GM12801 (cell line): Measurements from ENCODE around the gene STRIT1.

Source experiments
- TF ChIP-seq, protein P1 (sequence below): IDR thresholded peaks from one replicate; pipeline ENCODE4 v1.5.1; 2011; ENCODE audit warnings: control low read depth; ENCODE audit not compliant: insufficient read length; ENCODE audit errors: extremely low read depth

Gene STRIT1

DNA sequence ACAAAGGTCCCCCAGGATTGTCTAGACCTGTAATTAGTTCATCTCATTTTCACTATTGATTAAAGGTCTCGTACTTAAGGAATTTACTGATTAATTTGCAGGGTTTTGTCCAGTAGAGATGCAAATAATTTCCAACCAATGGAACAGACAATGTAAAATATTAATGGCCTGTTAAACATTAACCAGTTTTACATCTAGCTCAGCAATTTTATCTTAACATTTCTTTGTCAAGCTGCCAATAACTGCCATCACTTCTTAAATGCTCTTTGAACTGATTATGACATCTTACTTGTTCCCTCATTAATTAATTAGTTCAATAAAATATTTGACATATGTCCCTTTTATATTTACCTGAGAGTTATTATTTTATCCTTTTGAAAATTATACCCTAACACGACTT lies 9.4 kb upstream of the STRIT1 start:
- TF ChIP-seq, protein P1, sequence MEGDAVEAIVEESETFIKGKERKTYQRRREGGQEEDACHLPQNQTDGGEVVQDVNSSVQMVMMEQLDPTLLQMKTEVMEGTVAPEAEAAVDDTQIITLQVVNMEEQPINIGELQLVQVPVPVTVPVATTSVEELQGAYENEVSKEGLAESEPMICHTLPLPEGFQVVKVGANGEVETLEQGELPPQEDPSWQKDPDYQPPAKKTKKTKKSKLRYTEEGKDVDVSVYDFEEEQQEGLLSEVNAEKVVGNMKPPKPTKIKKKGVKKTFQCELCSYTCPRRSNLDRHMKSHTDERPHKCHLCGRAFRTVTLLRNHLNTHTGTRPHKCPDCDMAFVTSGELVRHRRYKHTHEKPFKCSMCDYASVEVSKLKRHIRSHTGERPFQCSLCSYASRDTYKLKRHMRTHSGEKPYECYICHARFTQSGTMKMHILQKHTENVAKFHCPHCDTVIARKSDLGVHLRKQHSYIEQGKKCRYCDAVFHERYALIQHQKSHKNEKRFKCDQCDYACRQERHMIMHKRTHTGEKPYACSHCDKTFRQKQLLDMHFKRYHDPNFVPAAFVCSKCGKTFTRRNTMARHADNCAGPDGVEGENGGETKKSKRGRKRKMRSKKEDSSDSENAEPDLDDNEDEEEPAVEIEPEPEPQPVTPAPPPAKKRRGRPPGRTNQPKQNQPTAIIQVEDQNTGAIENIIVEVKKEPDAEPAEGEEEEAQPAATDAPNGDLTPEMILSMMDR: no peak

DNA sequence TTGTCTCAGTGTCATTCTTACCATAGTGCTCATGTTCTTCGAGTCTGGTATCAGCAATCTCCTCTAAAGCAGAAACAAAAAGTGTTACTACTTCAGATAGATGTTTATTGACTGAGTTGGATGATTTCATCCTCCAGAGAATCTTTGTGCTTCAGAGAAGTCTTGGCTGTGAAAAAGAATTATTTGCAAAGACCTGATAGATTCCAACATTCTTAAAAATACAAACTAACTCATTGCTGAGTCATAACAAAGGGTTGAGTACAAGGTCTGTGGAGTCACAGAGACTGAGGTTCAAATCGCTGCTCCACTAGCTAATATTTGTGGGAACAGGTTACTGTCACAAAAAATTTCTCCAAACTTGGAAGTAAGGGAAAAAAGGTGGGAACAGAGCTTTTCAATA lies 9.0 kb upstream of the STRIT1 start:
- TF ChIP-seq, protein P1: no peak

DNA sequence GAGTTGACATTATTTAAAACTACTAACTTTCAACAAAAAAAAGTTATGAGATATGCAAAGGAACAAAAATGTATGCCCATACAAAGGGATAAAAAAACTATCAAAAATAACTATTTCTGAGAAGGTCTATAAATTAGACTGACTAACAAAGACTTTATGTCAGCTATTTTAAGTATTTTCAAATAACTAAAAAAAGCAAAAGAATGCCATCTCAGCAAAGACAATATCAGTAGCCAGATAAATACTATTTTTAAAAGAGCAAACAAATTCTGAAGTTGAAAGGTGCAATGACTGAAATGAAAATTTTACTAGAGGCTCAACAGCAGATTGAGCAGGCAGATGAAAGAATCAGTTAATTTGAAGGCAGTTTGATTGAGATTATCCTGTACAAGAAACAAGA lies 3.6 kb upstream of the STRIT1 start:
- TF ChIP-seq, protein P1: no peak

DNA sequence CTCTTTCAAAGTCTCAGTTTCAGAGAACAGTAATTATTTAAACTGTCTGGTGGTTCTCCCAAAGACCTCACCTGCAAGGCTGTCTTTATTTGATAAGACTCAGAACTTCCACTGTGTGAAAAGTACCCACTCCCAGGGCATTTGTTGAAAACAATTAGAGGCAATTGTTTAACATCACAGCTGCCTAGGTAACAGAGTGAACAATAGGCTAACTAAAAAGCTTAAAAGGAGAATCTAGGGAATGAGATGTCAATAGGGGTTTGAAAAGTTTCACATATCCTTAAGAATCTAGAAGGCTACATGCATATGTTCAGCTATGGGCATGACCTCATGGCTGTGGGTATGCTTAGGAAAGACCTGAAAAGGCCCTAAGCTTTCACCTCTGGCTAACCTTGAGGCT lies 2.9 kb upstream of the STRIT1 start:
- TF ChIP-seq, protein P1: no peak

DNA sequence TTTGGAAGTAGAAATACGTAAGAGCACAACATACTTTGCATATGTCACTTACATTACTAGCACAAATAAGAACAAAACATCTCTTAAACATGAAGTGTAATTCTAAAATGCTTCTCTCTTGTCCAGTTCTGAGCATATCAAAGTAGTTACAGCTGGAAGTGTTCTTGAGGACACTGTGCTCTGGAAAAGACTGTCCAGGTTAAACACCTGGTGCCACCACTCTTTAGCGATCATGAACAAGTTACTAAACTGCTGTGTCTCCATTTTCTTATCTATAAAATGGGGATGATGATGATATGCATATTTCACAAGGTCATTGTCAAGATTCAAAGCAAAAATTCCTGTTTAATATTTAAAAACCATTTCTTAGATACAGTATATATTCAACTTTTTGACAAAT lies 790 bp downstream of the STRIT1 start:
- TF ChIP-seq, protein P1: no peak

DNA sequence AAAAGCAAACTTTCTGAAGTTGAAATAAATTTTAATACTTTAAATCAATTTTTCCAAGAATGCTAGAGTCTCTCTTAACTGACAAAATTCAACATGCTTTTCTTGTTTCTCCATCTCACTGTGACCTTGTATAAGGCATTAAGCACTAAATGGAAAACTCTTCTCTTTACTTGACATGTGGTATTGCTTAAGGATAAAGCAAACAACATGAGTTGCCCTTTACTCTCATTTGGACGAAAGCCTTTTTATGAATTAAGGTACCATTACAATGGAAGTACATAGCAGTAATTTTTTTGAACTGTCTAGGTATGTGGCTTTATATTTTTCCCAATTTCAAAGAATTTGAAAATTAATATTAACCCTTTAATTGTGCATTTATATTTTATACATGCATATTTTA lies 1.4 kb downstream of the STRIT1 start:
- TF ChIP-seq, protein P1: no peak

DNA sequence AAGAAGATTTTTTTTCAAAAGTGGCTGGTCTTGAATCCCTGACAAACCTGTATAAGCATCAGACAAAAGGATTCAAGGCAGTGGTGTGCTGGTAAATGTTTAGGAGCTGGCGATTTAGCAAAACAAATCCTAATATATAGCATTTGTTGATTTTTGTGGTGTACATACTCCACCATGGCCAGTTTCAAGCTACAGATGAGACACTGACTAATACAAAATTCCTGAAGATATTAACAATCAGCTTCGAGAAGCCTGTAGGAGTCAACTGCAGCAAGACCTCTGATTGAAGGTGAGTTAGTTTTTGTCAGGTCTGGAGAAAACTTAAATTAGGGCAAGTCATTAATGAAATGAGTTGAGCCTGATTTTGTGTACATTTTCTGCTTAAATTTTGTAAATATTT lies 6.7 kb downstream of the STRIT1 start:
- TF ChIP-seq, protein P1: no peak

DNA sequence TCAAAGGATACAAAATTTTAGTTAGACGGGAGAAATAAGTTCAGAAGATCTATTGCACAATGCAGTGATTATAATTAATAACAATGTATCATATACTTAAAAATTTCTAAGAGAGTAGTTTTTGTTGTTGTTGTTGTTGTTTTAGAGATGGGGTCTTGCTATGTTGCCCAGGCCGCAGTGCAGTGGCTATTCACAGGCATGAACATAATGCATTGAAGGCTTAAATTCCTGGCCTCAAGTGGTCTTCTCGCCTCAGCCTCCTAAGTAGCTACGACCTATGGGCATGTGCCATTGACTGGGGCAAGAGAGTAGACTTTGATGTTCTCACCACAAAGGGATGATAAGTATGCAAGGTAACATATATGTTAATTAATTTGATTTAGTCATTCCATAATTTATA lies 7.5 kb downstream of the STRIT1 start:
- TF ChIP-seq, protein P1: no peak
